Suprapubic skin (tissue), 3 donors: ENCODE measurements around the gene CTXN1.

Experiments
- EP300 ChIP-seq: sonication (generic); formaldehyde crosslinking; IDR thresholded peaks from one replicate; pipeline ENCODE4 v1.6.1; 2017; ENCODE audit warnings: antibody characterized with exemption
- TF ChIP-seq, protein P1 (sequence below), 2 donors: fragments of 200-600 bp in 1 of 2; fragments of 450-650 bp in 1 of 2; sonication (generic) in 1 of 2; IDR thresholded peaks; one replicate each; pipeline ENCODE4 v1.5.1; 2016 to 2019; ENCODE audit warnings: antibody characterized with exemption in 2 of 2, mild to moderate bottlenecking in 1 of 2, moderate library complexity in 1 of 2

DNA sequence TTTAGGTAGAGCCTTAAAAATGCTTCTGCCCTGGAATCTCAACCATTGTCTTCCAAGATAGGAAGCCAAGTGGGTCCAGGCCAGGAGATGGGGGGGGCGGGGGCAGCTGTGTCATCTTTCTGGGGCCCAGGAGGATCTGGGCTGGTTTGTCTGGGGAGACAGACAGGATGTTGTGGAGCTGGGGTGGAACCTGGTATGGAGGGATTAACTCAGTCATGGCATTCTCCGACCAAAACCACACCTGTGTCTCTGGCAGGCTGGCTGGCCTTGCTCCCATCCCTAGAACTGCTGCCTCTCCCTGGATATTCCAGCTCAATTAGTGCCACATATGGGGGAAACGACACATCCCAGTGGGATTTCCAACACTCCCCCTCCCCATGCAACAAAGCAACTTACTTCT is 25.0 kb downstream of the CTXN1 start:
- TF ChIP-seq EP300, result no peak
- TF ChIP-seq, protein P1, sequence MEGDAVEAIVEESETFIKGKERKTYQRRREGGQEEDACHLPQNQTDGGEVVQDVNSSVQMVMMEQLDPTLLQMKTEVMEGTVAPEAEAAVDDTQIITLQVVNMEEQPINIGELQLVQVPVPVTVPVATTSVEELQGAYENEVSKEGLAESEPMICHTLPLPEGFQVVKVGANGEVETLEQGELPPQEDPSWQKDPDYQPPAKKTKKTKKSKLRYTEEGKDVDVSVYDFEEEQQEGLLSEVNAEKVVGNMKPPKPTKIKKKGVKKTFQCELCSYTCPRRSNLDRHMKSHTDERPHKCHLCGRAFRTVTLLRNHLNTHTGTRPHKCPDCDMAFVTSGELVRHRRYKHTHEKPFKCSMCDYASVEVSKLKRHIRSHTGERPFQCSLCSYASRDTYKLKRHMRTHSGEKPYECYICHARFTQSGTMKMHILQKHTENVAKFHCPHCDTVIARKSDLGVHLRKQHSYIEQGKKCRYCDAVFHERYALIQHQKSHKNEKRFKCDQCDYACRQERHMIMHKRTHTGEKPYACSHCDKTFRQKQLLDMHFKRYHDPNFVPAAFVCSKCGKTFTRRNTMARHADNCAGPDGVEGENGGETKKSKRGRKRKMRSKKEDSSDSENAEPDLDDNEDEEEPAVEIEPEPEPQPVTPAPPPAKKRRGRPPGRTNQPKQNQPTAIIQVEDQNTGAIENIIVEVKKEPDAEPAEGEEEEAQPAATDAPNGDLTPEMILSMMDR (IDR thresholded peaks at IDR 0.05), result no peak
